ENCODE results near the gene LIF. TPM values are rescaled to one million over a fixed set of nuclear protein-coding genes. Genes with fewer than 3 reads are reported as not detected.

LIF gene
- total RNA-seq, 2 experiments from 2014 or later, result 0.06 TPM; not detected in 1

GRCh38 chr22:30279932-30280331, 33.4 kb upstream of the LIF start:
- BruUV-seq (replicated peaks), result no TSS peak

DNA sequence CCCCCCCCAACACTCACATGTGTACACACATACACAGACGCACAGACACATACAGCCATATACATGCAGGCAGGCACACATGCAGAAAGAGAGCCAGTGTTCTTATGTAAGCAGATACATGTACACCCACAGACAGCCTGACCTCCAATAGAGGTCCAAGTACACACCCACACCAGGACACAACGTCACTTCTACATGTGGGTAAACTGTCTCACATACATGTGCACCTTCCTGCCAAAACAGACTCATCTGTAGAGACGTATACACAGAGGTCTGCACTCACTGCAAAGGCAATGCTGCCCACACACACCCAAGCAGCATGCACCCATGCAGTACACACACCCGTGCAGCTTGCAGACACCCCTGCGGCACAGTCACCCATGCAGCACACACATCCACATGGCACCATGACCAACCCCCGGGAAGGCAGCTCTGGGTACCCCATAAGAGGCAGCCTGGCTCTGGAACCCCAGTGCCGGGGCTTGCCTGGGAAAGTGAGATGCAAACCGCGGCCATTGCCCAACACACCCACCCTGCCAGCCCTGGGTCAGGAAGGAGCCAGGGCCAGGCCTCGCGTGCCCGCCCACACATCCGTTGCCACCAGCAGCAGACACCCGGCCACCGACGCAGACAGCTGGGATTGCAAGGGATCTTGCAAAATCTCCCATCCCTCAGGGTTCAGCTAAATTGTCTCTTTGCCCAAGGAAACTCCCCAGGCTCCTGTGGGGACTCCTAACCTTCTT, 32.7 kb upstream of the LIF start:
- TF ChIP-seq EZH2phosphoT487 (IDR thresholded peaks at IDR 0.05; ENCODE audit: borderline replicate concordance, low read depth, low read length), result no peak
- TF ChIP-seq, protein P1, sequence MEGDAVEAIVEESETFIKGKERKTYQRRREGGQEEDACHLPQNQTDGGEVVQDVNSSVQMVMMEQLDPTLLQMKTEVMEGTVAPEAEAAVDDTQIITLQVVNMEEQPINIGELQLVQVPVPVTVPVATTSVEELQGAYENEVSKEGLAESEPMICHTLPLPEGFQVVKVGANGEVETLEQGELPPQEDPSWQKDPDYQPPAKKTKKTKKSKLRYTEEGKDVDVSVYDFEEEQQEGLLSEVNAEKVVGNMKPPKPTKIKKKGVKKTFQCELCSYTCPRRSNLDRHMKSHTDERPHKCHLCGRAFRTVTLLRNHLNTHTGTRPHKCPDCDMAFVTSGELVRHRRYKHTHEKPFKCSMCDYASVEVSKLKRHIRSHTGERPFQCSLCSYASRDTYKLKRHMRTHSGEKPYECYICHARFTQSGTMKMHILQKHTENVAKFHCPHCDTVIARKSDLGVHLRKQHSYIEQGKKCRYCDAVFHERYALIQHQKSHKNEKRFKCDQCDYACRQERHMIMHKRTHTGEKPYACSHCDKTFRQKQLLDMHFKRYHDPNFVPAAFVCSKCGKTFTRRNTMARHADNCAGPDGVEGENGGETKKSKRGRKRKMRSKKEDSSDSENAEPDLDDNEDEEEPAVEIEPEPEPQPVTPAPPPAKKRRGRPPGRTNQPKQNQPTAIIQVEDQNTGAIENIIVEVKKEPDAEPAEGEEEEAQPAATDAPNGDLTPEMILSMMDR (conservative IDR thresholded peaks at IDR 0.05; ENCODE audit: low read length), result no peak
- no peak overlapping the region for H3K4me2 ChIP-seq (ENCODE audit: low read length)
- no peaks in the 10 kb centered on the region for H3K9me2 ChIP-seq (ENCODE audit: insufficient read depth, low read length)
- CTCF ChIA-PET (ENCODE audit: unreplicated experiment), result no interaction called here
- H2AFZ ChIP-seq (ENCODE audit: low read length), result no peak overlapping the region
- H4K20me1 ChIP-seq (ENCODE audit: insufficient read depth, low read length), result no peaks in the 10 kb centered on the region
- POLR2A ChIA-PET, result no interaction called here
- no peak for DNase-seq (ENCODE audit: low spot score)
- H3K4me3 ChIP-seq (ENCODE audit: low read depth, low read length, poor library complexity, severe bottlenecking), result no peak overlapping the region
- no TSS peak for BruUV-seq (replicated peaks)
- H3K9me3 ChIP-seq (ENCODE audit: low read length), result no peaks in the 10 kb centered on the region
- no peaks in the 10 kb centered on the region for H3K79me2 ChIP-seq (ENCODE audit: insufficient read depth, low read depth, low read length)
- no peaks in the 10 kb centered on the region for H3K36me3 ChIP-seq (ENCODE audit: insufficient read depth, low read length)
- intact Hi-C loops (cut with micrococcal nuclease; ENCODE audit: unreplicated experiment), result no loop called here
- H3K27ac ChIP-seq (ENCODE audit: low read depth, low read length, poor library complexity, severe bottlenecking), result no peak overlapping the region
- peaks cover 11% of the 10 kb centered on the region for H3K4me1 ChIP-seq (ENCODE audit: insufficient read depth, low read length, poor library complexity, severe bottlenecking)

More at GRCh38 chr22:30279932-30280331, 33.4 kb upstream of the LIF start:
- Histone ChIP-seq H3K4me2 (ENCODE audit: low read length) (no peak overlapping the region), H3K4me1 (ENCODE audit: insufficient read depth, low read length, poor library complexity, severe bottlenecking) (peaks cover 11% of the 10 kb centered on the region), H3K4me3 (ENCODE audit: low read depth, low read length, poor library complexity, severe bottlenecking) (no peak overlapping the region), H3K36me3 (ENCODE audit: insufficient read depth, low read length) (no peaks in the 10 kb centered on the region), H3K79me2 (ENCODE audit: insufficient read depth, low read depth, low read length) (no peaks in the 10 kb centered on the region), H3K9me2 (ENCODE audit: insufficient read depth, low read length) (no peaks in the 10 kb centered on the region), H3K27ac (ENCODE audit: low read depth, low read length, poor library complexity, severe bottlenecking) (no peak overlapping the region), H4K20me1 (ENCODE audit: insufficient read depth, low read length) (no peaks in the 10 kb centered on the region), H2AFZ (ENCODE audit: low read length) (no peak overlapping the region), H3K9me3 (ENCODE audit: low read length) (no peaks in the 10 kb centered on the region)
- ChIA-PET POLR2A (no interaction called here), CTCF (ENCODE audit: unreplicated experiment) (no interaction called here)
- TF ChIP-seq, protein P1 (conservative IDR thresholded peaks at IDR 0.05; ENCODE audit: low read length), result no peak
- no peak for TF ChIP-seq EZH2phosphoT487 (IDR thresholded peaks at IDR 0.05; ENCODE audit: borderline replicate concordance, low read depth, low read length)
- no peak for DNase-seq (ENCODE audit: low spot score)
- intact Hi-C loops (cut with micrococcal nuclease; ENCODE audit: unreplicated experiment), result loop anchor here (10.0 kb wide), 1 partner anchor 205 kb away; no protein-coding TSS in a partner anchor

All from OCI-LY7 (cell line).